Gastroesophageal sphincter (tissue), 3 donors: ENCODE results near the gene GLP2R.

ENCODE experiments used
- POLR2A ChIP-seq, 2 donors: fragments of 450-650 bp; IDR thresholded peaks; one replicate each; pipeline ENCODE4 v1.6.1; 2017; ENCODE audit warnings: antibody characterized with exemption in 2 of 2, mild to moderate bottlenecking in 2 of 2, moderate library complexity in 1 of 2
- TF ChIP-seq, protein P1 (sequence below), 4 experiments: fragments of 200-600 bp in 2 of 4; fragments of 450-650 bp in 2 of 4; sonication (generic) in 1 of 4; IDR thresholded peaks; one replicate each; pipeline ENCODE4 v1.5.1; 2017 to 2019; ENCODE audit warnings: antibody characterized with exemption in 4 of 4, mild to moderate bottlenecking in 2 of 4, moderate library complexity in 2 of 4

DNA sequence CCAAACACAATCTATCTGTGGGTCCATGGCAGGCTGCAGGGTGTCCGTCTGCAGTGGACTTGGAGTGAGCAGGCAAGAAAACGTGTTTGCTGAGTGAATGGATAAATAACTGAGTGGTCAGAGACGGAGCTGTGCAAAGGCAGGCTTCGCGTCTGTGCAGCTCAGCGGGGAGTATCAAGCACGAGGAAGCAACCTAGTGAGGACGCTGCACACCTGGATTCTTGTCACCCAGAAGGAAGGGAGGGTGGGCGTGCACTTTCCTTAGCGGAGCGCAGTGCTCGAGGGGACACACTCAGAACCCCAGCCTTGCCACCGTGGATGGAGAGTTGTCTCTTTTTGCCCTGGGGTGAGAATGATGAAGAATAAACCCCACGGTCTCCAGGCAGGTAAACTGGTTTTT lies 80.9 kb downstream of the GLP2R start:
- no peak for TF ChIP-seq POLR2A (IDR thresholded peaks at IDR 0.05)
- TF ChIP-seq, protein P1, sequence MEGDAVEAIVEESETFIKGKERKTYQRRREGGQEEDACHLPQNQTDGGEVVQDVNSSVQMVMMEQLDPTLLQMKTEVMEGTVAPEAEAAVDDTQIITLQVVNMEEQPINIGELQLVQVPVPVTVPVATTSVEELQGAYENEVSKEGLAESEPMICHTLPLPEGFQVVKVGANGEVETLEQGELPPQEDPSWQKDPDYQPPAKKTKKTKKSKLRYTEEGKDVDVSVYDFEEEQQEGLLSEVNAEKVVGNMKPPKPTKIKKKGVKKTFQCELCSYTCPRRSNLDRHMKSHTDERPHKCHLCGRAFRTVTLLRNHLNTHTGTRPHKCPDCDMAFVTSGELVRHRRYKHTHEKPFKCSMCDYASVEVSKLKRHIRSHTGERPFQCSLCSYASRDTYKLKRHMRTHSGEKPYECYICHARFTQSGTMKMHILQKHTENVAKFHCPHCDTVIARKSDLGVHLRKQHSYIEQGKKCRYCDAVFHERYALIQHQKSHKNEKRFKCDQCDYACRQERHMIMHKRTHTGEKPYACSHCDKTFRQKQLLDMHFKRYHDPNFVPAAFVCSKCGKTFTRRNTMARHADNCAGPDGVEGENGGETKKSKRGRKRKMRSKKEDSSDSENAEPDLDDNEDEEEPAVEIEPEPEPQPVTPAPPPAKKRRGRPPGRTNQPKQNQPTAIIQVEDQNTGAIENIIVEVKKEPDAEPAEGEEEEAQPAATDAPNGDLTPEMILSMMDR (IDR thresholded peaks at IDR 0.05): no peak
